ENCODE measurements around the gene MRPL12. TPM values are rescaled to one million over a fixed set of nuclear protein-coding genes. Genes with fewer than 3 reads are reported as not detected.

The MRPL12 gene
- total and polyA plus RNA-seq, 4 donors: 9.1 to 121 (median 59.3) TPM

DNA sequence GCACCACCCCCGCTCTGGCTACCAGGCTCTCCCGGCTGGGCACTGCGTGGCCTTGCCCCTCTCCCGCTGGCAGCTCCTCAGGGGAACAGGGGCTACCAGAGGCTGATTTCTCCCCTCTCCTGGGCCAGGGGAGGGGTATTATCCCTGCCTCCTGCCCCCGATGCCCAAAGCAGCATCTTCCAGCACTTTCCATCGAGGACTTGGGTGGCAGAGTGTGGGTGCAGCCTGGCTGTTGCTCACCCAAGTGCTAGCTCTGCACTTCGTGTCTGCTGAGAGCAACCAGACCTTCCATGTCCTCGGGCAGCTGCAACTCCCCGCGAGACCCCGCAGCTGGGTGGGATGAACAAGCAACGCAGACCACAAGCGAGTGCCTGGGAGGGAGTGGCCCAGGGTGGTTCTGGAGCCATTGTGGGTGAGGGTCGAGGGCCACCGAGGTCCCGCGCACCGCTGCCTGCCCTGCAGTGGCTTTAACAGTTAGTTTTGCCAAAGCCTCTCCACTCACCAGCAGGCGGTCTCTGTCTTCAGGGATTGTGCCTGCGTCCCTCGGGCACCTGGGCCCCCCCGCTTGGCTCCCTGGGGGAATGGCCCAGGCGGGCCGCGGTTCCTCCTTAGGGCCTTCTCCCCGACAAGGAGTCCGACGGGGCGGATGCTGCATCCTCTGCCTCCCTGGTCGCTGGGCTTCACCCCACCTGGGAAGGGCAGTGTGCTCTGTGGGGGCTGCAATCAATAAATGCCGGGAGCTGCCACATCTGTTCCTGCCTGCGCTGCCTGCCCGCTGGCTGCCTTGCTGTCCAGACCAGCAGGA lies 17.3 kb downstream of the MRPL12 start (continued):
- TF ChIP-seq REST (IDR thresholded peaks at IDR 0.05) (no peak), RXRA (IDR thresholded peaks at IDR 0.05) (no peak), NR2F2 (IDR thresholded peaks at IDR 0.05) (no peak), GABPA (IDR thresholded peaks at IDR 0.05 in 1 of 2, conservative IDR thresholded peaks at IDR 0.05 in 1 of 2) (no peak), HNF4A (conservative IDR thresholded peaks at IDR 0.05) (no peak), RAD21 (IDR thresholded peaks at IDR 0.05) (no peak), ZBTB33 (IDR thresholded peaks at IDR 0.05) (no peak)

DNA sequence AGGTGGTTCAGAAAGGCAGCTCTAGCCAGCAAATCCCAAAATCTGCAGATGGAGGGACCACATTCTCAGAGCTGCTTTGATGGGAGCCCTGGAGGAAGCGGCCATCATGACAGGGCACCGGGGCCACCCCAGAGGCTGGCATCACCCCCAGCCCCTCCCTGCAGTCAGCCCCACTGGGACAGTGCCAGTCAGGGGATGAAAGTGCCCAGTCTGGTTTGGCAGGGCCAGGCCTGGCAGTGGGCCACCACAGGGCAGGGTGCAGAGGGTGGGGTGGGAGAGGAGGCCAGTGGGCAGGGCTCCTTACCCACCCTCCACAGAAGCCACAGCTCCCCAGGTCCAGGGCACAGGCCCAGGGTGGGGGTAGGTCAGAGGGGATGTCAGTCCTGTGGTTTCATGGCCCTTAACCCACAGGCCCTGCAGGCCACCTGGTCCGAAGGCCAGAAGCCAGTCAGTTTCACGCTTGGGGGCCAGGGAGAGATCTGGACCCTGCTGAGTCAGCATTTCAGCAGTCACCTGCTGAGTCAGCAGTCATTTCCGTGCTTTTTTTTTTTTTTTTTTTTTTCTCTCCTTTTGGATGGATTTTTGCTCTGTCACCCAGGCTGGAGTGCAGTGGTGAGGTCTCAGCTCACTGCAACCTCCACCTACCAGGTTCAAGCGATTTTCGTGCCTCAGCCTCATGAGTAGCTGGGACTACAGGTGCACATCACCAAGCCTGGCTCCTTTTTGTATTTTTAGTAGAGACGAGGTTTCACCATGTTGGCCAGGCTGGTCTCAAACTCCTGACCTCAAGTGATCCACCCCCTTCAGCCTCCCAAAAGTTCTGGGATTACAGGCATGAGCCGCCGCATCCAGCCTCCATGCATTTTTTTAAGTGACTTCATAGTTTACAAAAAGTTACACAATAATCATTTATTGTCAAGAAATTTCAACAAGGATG lies 19.3 kb downstream of the MRPL12 start:
- peaks cover 12 to 59% (median 38%) of the 10 kb centered on the region in 4 donors for H3K4me1 ChIP-seq (ENCODE audit: control insufficient read depth in 4 of 4, insufficient read depth in 4 of 4, low read length in 3 of 4)
- peak overlapping the region in 1 of 2 donors; percentile 13 for H3K9ac ChIP-seq (ENCODE audit: low read depth in 1 of 2, low read length in 2 of 2)
- no peak overlapping the region for H3K4me3 ChIP-seq (ENCODE audit: low read depth in 1 of 3, low read length in 3 of 3)
- WGBS: 16% methylated on average over 10 of the region's 10 CpGs
- H3K36me3 ChIP-seq (ENCODE audit: control insufficient read depth in 4 of 4, insufficient read depth in 3 of 4, low read depth in 1 of 4, low read length in 3 of 4): peaks cover 0 to 5% (median 0%) of the 10 kb centered on the region in 4 donors
- DNase-seq (ENCODE audit: low spot score): no peak
- H3K9me3 ChIP-seq (ENCODE audit: control insufficient read depth in 4 of 4, low read length in 3 of 4): no peaks in the 10 kb centered on the region
- TF ChIP-seq ZBTB33 (IDR thresholded peaks at IDR 0.05): no peak
- peak; percentile 76 to 79 for TF ChIP-seq RXRA (IDR thresholded peaks at IDR 0.05)
- TF ChIP-seq SP1 (IDR thresholded peaks at IDR 0.05): peak; percentile 82
- peak in 1 of 2 donors; percentile 46 for TF ChIP-seq EGR1 (IDR thresholded peaks at IDR 0.05; ENCODE audit: low read depth in 2 of 2)
- TF ChIP-seq NR2F2 (IDR thresholded peaks at IDR 0.05): peak; percentile 42
- no peak for TF ChIP-seq ATF3 (IDR thresholded peaks at IDR 0.05)
- TF ChIP-seq HNF4G (IDR thresholded peaks at IDR 0.05): peak; percentile 27
- TF ChIP-seq YY1 (IDR thresholded peaks at IDR 0.05): peak; percentile 89
- peak in 1 of 2 donors; percentile 23 for TF ChIP-seq RAD21 (IDR thresholded peaks at IDR 0.05)
- TF ChIP-seq HNF4A (conservative IDR thresholded peaks at IDR 0.05): peak; percentile 77 to 80
- TF ChIP-seq MAX (IDR thresholded peaks at IDR 0.05): no peak
- TF ChIP-seq JUND (IDR thresholded peaks at IDR 0.05): no peak
- peak; percentile 38 for TF ChIP-seq REST (IDR thresholded peaks at IDR 0.05)
- peak; percentile 14 for TF ChIP-seq CTCF (IDR thresholded peaks at IDR 0.05; ENCODE audit: low read depth, low read length, missing input control)
- TF ChIP-seq FOXA1 (IDR thresholded peaks at IDR 0.05): peak; percentile 26
- peak overlapping the region; percentile 60 to 88 for H3K27ac ChIP-seq (ENCODE audit: low read depth in 1 of 2, low read length in 2 of 2)
- H3K27me3 ChIP-seq (ENCODE audit: control insufficient read depth in 4 of 4, insufficient read depth in 4 of 4, low read length in 3 of 4): no peaks in the 10 kb centered on the region

All from liver (tissue), 9 donors.